Kidney epithelial cell (primary cell): ENCODE results near the gene FAM163B. TPM values are rescaled to one million over a fixed set of nuclear protein-coding genes. Genes with fewer than 3 reads are reported as not detected.

ENCODE experiments used
- DNase-seq: peaks from one replicate; pipeline ENCODE4 v3.0.0-alpha.2; 2010; ENCODE audit warnings: low read depth
- H3K27me3 ChIP-seq: 2 replicates; pipeline ENCODE4 v1.6.0; 2011; ENCODE audit warnings: low read length; ENCODE audit not compliant: control insufficient read depth, insufficient read depth
- H3K36me3 ChIP-seq: 2 replicates; pipeline ENCODE4 v1.5.1; 2011; ENCODE audit warnings: low read length; ENCODE audit not compliant: control insufficient read depth, insufficient read depth
- H3K4me3 ChIP-seq: 2 replicates; pipeline ENCODE4 v1.5.1; 2011; ENCODE audit warnings: low read depth, mild to moderate bottlenecking, control low read depth, low read length
- total RNA-seq: library from RNA; depleted of rRNA; stranded (reverse); fragments of >200 nt; gene quantifications from 2 replicates; pipeline ENCODE4 v1.2.3, GENCODE V29; 2015
- TF ChIP-seq, protein P1 (sequence below): IDR thresholded peaks from 2 replicates; pipeline ENCODE4 v1.5.1; 2011; ENCODE audit warnings: mild to moderate bottlenecking, moderate library complexity, low read length, control low read depth, inconsistent platforms; ENCODE audit not compliant: insufficient read depth, poor library complexity, severe bottlenecking

The FAM163B gene
- total RNA-seq, 1 donor from 2014 or later = not detected

DNA sequence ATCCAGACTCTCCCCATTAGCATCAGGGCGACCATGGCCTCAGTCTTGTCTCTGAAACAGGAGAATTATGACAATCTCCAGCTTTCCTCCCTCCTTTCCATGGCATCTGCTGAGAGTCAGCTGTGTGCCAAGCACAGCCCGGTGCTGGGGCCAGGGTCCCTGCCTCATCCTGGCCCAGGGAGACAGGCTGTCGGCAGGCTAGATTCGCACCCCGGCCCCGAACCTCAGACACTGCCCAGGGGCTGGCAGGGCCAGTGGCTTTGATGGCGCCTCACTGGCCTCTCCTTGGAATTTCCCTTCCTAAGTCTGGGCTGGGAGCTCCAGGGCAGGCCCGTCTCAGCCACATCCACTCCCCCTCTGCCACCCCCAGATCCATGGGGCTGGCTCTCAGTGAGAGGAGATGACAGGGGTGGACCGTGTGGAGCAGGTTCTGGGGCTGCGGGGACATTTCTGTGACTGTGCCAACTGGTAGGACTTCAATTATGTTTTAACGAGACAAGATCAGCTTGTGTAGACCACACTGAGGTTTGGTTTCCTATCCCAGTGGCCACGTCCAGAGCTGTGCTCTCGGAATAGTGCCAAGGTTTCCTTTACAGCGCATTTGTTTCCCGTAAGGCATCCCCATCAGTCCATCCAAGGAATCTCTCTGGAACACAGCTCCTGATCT lies 15.5 kb downstream of the FAM163B start:
- TF ChIP-seq, protein P1, sequence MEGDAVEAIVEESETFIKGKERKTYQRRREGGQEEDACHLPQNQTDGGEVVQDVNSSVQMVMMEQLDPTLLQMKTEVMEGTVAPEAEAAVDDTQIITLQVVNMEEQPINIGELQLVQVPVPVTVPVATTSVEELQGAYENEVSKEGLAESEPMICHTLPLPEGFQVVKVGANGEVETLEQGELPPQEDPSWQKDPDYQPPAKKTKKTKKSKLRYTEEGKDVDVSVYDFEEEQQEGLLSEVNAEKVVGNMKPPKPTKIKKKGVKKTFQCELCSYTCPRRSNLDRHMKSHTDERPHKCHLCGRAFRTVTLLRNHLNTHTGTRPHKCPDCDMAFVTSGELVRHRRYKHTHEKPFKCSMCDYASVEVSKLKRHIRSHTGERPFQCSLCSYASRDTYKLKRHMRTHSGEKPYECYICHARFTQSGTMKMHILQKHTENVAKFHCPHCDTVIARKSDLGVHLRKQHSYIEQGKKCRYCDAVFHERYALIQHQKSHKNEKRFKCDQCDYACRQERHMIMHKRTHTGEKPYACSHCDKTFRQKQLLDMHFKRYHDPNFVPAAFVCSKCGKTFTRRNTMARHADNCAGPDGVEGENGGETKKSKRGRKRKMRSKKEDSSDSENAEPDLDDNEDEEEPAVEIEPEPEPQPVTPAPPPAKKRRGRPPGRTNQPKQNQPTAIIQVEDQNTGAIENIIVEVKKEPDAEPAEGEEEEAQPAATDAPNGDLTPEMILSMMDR = no peak
- no peaks in the 10 kb centered on the region for H3K36me3 ChIP-seq
- DNase-seq = no peak
- no peaks in the 10 kb centered on the region for H3K27me3 ChIP-seq
- no peak overlapping the region for H3K4me3 ChIP-seq

DNA sequence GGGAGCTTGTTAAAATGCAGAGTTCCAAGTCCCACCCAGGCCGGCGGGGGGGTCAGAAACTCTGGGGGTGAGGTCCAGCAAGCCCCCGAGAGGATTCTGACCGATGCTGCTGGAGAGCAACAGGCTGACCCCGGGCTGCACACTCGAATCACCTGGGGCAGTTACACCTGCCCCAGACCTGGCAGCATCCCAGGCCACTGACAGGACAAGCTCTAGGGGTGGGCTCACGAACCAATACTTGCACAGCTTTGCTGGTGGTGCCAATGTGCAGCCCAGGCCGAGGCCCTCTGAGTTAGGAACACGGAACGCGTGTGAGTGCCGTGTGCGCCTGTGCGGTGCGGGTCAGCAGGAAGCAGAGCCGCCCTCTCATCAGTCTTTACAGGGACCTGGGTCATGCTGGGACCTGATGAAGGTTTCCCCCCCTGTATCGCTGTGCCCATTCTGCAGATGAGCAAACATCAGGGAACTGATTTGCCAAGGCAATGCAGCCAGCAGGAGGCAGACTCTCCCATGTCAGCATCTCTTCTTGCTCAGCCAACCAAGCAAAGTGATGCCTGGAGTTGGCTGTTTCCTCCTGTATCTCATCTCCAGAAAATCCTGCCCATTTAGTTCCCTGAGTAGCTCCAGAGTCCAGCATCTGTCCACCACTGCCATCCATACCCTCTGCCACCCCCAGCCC lies 16.3 kb downstream of the FAM163B start:
- H3K4me3 ChIP-seq = no peak overlapping the region
- H3K36me3 ChIP-seq = no peaks in the 10 kb centered on the region
- TF ChIP-seq, protein P1 = no peak
- H3K27me3 ChIP-seq = no peaks in the 10 kb centered on the region
- DNase-seq = no peak

DNA sequence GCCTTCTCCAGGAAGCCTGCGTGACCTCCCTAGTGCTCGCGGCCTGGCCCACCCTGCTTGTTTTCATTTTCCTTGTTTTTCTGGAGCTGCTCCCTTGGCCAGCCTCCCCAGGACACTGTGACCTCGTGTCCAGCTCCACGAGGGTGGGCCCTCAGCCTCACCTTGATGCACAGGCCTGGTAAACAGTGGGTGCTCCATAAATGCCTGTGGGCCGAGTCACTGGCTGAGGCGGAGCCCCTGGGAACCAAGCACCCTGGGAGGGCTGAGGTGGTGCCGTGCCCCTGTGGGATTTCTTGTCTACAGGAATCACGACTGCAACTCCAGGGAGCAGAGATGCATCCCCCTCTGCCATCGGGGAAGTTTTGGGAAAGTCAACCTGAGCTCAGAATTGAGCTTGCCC lies 17.2 kb downstream of the FAM163B start:
- Histone ChIP-seq H3K4me3 (no peak overlapping the region), H3K36me3 (no peaks in the 10 kb centered on the region), H3K27me3 (peaks cover 4% of the 10 kb centered on the region)
- TF ChIP-seq, protein P1 = no peak
- DNase-seq = no peak

DNA sequence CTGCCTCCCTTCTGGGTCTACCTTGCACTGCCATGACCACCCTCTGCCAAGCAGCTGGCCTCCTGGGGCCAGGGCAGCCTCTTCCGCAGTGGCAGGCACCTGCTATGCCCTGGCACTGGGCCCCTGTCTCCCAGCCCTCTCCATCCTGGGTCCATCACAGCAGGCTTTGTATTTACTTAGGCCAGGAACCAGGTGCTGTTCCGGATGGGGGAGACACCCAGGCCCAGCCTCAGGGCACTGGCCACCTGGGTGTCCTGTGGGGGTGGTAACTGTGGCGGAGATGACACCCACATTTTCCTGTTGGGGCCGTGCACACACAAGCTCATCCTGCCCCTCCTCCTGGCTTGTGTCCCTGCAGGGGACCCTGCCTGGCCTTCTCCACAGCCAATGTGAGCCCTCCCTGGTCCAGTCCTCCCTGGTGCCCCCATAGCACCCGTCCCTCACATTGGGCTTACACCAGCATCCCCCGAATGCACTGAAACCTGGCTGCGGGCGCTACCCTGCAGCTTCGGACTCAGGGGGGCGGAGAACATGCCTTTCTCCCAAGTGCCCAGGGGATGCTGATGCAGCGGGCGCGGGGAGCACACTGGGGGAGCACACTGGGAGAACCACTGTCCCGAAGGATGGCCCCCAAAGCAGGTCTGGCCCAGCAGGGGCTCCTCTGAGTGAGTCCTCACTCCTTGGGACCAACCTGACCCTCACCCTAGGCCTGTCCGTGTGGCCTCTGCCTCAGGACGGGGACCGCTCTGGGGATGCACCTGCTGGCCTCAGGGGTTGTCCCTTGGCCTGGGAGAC lies 17.9 kb downstream of the FAM163B start:
- TF ChIP-seq, protein P1 = no peak
- Histone ChIP-seq H3K36me3 (no peaks in the 10 kb centered on the region), H3K4me3 (no peak overlapping the region)

DNA sequence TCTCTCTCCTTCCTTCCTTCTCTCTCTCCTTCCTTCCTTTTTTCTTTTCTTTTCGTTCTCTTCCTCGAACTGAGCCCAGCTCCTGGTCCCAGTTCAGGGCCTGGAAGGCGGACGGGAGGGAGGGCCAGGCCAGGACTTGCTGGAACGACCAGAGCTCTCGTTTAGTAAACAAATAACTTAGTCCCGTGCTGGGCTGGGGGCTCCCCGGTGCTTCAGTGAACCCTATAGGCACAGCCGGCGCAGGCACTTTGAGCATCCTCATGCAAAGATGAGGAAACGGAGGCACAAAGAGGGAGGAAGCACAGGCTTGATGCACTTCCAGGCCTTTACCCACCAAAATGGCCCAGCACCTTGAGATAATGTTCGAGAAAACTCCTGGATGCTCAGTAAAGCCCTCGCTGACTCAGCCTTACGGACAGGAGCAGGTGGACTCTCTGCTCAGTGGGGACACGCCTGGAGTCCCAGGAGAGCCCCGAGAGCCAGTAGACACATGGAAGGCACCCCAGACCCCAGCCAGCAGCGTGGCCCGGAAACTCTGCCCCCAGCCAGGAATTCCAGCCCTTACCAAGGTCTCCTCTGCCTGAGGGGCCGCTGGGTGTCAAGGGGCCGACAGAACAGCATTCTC lies 18.8 kb downstream of the FAM163B start:
- no peak overlapping the region for H3K4me3 ChIP-seq
- DNase-seq = no peak
- peaks cover 20% of the 10 kb centered on the region for H3K27me3 ChIP-seq
- TF ChIP-seq, protein P1 = no peak
- no peaks in the 10 kb centered on the region for H3K36me3 ChIP-seq

More for the DNA sequence above, 17.9 kb downstream of the FAM163B start:
- DNase-seq = no peak
- H3K27me3 ChIP-seq = peaks cover 10% of the 10 kb centered on the region
